Femur (tissue), 1 donor: Measurements from ENCODE around the gene TRDMT1.

Experiments used
- DNase-seq: peaks from one replicate; pipeline ENCODE4 v3.0.0-alpha.2; 2017

The TRDMT1 gene, protein sequence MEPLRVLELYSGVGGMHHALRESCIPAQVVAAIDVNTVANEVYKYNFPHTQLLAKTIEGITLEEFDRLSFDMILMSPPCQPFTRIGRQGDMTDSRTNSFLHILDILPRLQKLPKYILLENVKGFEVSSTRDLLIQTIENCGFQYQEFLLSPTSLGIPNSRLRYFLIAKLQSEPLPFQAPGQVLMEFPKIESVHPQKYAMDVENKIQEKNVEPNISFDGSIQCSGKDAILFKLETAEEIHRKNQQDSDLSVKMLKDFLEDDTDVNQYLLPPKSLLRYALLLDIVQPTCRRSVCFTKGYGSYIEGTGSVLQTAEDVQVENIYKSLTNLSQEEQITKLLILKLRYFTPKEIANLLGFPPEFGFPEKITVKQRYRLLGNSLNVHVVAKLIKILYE

DNA sequence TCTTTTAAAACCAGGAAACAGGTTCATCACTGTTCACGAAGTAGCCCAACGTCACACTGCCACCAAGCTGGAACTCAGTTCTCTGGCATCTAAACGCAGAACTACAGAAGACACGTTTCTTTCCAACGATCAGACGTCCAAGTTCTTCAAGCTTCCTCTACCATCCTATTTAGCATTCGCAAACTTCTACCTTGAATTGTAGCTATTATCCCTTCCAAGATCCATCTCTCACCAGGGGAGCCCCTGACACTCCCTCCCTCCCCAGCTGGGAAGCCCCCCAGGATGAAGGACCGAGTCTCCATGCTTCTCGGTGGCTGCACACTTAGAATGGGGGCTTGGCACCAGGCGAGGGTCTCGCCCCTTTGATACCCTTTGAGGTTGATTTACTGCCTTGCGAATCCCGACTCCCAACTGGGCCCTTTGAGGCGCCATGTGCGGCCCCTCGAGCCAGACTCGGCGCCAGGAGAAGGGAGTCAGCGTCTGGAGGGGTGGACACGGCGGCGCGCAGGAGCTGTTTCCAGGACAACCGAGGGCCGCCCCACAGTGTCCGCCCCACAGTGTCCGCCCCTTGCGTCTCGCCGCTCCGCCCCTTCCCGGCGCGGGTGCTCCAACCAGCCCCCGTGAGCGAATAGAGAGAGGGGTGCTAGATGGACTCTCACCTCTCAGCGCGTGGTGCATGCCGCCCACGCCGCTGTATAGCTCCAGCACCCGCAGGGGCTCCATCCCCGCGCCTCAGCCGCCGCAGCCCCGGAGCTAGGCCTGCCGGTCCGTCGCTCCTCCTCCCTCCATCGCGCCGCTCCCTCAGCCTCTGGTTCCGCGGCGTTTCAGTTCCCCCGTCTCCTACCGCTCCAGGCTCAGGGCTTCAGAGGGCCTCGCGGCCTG, at the start of gene TRDMT1:
Gene TRDMT1 (minus strand): TSS at position 761 of the 882 bp plus-strand sequence. CDS start 38 bp downstream, at position 723.
- peak; percentile 94 for DNase-seq

DNA sequence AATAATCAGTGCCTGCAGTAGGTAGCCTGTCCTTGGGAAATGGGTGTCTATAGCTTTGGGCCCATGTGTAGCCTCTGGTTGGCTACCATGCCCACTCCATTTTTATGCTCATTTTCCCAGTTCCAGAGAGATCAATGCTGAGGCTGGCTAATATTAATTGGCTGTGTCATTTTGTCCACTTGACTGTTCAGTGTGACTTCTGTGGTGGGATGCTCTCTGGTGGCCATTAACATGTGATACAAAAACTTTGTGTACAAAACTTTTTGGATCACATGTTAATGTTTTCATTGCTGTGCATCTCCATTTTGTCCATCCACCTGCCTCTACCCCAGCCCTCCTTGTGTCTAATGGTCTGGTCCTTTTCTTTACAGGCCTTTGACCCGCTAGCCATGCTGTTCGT, 49.3 kb upstream of the TRDMT1 start:
- DNase-seq, result no peak

DNA sequence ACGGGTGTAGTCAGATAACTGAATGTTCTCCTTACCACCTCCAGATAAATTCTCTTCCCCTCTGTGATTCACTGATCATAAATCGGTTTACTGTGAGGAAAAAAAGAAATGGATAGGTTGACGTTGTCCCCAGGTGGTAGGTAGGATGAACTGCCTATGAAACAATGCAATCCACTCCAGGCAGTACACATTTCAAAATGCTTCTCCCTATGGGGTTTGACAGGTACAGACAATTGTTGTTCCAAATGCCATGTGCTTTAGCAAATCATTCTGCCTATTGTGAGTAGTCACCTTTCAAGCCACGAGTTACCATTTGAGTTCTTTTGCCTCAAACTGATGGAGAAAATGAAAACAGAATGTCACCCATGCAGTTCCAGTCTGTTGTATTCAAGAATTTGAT, 48.3 kb upstream of the TRDMT1 start:
- no peak for DNase-seq

DNA sequence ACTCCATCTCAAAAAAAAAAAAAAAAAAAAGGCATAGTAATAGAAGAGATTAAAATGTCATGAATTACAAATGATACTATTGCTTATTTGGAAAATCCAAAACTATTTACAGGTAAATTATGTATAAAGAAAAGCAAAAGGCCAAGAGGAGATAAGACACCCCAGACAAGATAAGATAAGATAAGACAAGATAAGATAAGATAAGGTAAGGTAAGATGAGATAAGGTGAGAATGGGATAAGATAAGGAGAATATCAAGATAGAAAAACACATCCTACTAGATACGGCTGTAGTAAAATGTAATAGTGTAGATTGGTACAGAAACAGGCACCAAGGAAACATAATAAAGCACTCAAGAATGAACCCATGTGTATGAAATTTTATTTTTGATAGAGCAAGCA, 47.5 kb upstream of the TRDMT1 start:
- DNase-seq, result no peak

DNA sequence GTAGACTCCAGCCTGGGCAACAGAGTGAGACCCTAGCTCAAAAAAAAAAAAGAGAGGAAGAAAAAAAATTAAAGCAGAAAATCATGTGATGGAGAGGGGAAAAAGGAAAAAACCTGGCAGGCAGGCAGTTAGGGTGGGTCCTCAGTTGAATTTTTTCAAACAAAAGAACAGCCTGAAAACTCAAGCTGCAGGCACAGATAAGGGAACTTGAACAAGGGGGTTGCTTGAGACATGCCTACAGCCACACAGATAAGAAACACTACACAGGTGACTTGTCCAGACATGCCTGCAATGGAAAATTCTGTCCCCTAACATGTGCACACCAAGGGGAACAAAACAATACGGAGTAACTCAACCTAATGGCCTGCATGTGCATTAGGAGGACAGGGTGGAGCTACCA, 45.7 kb upstream of the TRDMT1 start:
- DNase-seq, result no peak

DNA sequence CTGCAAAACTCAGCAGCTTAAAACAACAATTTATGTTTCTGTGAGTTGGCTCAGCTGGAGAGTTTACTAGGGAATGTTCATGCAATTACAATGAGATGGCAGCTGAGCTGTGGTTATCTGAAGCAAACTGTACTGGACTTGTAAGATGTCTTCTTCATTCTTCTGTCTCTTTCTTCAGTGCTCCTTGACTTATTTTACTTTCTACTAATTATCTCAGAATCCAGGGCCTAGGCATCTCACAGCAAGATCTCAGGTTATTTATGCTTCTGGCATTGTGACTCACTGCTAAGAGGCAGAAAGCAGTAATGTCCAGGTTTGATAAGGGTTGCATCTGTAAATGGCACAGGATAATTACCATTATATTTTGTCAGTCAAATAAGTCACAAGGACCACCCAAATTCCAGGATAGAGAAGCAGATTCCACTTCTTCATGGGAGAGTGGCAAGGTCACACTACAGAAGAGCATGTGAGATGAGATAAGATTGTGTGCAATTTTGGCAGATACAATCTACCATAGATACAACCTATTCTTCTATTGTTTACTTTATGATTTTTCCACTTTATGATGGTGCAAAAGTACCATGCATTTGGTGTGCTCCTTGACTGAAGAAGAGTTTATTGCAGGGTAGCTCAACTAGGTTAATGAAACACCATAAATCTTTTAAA, 43.4 kb upstream of the TRDMT1 start:
- no peak for DNase-seq

DNA sequence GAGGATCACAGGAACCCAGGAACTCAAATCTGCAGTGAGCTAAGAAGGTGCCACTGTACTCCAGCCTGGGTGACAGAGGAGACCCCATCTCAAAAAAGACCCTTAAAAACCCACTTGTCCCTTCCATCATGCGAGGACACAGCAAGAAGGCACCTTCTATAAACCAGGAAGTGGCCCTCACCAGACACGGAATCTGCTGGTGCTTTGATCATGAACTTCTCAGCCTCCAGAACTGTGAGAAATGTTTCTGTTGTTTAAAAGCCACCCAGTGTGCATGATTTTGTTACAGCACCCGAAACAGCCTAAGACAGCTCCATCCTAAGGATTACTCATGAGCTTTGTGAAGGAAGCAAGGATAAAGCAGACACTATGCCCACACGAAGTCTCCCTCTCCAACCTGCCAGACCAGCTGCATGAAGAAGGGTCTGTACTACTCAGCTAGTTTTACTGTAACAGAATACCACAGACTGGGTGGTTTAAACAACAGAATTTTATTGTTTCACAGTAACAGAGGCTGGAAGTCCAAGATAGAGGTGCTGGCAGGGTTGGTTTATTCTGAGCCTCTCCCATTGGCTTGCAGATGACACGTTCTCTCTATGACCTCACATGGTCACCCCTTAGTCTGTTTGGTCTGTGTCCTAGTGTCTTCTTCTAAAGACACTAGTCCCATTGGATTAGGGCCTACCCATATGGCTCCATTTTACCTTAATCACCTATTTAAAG, 40.3 kb upstream of the TRDMT1 start:
- DNase-seq, result no peak

DNA sequence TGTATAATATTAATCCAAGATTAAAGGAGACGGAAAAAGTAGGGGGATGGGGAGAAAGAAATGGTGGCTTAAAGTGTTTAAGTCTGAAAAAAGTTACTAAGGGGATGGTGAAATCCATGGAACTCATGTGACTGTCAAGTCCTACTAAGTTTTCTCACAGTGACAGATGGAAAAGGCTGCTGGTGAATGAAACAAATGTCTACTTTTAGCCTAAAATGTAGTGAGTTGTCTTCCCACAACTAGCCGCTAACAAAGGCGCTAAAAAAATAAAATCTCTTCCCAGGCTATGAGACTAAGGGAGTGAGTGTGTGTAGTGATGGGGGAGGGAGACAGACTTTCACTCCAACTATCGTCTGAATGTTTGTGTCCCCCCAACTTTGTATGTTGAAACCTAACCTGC, 39.1 kb upstream of the TRDMT1 start:
- DNase-seq, result no peak

DNA sequence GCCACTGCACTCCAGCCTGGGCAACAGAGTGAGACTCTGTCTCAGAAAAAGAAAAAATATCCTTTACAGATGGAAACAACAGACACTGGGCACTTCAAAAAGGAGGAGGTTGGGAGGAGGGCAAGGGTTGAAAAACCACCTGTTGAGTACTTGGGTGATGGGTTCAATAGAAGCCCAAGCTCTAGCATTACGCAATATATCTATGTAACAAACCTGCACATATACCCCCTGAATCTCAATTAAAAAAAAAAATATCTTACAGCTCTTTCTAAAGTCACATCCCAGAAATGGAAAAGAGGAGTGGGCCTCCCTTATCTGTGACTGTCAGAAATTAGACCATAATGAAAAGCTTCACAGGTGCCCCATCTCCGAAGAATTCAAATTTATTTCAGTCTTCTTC, 38.6 kb upstream of the TRDMT1 start:
- no peak for DNase-seq

DNA sequence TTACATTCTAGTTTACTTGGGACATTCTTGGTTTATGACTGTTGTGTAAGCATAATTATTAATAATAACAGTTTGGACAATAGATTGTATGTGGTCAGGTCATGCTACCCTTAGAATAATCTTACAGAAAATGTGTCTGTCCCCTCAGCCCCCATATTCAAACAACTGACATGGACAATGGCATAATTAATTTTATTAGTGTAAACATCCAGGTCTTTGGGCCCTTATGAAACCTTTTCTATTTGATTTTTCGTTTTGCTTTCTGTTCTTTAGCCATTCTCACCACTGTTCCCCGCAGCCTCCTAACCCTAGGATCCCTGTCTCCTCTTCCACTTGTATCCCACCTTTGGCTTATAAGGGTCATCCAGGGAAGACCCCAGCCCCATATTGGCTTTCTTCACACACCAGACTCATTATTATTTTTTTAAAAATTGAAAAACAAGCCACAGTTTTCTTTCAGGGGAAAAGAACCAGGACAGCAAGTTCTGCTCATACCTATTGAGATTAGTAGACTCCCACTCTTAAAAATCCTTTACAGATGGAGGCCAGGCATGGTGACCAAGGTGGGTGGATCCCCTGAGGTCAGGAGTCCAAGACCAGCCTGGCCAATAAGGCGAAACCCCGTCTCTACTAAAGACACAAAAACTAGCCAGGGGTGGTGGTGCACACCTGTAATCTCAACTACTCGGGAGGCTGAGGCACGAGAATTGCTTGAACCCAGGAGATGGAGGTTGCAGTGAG, 38.0 kb upstream of the TRDMT1 start:
- DNase-seq, result no peak

DNA sequence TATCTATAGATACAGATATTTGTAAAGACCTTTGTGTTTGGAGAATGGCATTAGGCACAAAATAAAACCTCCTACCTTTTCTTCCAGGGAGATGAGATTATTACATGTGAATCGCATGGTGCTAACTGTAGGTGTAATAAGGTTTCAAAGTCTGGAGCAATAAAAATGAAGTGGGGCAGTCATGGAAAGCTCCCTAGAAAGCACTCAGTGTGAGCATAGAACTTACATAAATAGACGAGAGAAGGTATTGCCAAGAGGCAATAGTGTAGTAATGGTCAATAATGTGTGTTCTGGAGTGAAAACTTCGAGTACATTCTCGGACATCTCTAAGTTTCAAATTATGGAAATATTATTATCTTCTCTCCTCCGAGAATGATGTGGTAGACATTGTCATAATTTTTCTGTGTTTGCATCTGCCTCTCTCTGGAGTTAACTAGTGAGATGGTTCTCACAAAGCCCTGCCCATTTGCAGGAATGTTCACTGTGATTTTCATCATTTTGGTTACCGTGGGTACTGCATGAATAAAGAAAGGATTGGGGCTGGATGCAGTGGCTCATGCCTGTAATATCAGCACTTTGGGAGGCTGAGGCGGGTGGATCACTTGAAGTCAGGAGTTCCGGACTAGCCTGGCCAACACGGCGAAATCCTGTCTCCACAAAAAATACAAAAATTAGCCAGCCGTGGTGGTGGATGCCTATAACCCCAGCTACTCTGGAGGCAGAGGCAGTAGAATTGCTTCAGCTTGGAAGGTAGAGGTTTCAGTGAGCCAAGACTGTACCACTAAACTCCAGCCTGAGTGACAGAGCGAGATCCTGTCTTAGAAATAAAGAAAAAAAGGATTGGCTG, 37.2 kb upstream of the TRDMT1 start:
- peak; percentile 55 for DNase-seq

DNA sequence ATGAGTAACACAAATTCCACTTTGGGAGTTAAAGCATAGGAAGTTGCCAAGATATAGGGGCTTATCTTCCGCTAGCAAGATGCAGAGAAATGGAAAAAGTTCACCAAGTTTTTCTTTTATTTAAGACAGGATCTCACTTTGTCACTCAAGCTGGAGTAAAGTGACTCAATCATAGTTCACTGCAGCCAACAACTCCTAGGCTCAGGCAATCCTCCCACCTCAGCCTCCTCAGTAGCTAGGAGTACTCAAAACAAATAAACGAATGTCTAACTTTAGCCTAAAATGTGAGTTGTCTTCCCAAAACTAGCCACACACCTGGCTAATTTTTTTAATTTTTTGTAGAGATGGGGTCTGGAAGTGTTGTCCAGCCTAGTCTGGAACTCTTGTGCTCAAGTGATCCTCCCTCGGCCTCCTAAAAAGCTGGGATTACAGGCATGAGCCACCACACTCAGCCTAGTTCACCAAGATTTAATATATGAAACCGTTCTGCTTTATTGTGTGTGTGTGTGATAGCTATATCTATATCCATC, 36.5 kb upstream of the TRDMT1 start:
- no peak for DNase-seq

DNA sequence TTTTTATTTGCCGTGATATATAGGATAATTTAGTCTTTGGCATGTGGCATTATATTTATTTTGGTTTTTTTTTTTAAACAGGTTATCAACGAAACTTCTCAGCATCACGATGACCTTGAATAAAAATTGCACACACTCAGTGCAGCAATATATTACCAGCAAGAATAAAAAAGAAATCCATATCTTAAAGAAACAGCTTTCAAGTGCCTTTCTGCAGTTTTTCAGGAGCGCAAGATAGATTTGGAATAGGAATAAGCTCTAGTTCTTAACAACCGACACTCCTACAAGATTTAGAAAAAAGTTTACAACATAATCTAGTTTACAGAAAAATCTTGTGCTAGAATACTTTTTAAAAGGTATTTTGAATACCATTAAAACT, 35.7 kb upstream of the TRDMT1 start:
- DNase-seq, result no peak

DNA sequence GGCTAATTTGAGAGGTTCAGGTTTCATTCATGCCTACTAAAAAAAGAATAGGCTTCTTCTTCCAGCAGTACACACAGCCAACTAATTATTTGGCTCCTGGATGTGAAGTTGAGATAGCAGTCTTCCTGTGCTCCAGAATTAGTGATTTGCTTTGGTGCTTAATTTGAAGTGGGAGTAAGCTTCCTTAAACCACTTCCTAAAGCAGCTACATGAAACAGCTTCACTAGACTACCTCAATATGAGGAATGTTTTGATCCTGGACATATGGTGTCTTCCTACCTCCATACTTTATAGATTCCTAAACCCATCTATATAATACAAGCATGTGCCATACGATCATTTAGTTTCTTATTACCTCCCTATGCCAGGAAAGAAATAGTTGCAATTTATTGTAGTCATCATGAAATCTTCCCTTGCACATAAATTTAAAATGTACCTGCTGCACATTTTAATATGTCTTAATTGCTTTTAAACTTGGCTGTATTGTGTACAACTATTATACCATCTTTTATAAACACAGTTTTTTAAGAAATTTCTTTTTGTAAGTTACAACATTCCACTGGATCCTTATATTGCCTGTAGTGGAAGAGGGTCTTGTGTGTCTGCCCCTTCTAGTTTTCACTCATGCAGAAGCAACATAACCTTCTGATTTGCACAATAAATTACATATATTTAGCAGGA, 35.1 kb upstream of the TRDMT1 start:
- no peak for DNase-seq

DNA sequence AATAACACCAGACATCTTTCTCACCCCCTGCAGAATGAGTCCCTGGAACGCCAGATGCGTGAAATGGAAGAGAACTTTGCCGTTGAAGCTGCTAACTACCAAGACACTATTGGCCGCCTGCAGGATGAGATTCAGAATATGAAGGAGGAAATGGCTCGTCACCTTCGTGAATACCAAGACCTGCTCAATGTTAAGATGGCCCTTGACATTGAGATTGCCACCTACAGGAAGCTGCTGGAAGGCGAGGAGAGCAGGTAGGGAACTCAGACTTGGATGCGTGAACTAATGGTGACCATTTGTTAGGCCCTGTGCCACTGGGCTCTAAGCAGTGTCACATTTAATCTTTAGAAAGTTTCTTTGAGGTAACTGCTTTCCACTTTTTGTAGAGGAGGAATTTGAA, 33.7 kb upstream of the TRDMT1 start:
- DNase-seq, result no peak

DNA sequence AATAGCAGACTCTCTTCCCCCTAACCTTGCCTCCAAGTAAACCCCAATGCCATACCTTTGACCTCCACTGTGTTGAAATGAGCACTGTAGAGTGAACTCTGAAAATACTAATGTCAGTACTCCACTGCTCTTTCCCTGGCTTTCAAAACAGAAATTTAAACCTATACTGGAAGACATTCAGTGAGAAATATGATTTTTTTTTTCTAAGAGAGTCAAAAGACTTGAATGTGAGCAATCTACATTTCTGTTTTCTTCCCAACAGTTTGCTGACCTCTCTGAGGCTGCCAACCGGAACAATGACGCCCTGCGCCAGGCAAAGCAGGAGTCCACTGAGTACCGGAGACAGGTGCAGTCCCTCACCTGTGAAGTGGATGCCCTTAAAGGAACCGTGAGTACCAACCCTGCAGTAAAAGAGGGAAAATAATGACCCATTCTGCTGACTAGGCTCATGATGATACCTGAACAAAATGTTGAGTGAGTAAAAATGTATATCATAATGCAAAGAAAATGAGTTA, 33.0 kb upstream of the TRDMT1 start:
- no peak for DNase-seq

DNA sequence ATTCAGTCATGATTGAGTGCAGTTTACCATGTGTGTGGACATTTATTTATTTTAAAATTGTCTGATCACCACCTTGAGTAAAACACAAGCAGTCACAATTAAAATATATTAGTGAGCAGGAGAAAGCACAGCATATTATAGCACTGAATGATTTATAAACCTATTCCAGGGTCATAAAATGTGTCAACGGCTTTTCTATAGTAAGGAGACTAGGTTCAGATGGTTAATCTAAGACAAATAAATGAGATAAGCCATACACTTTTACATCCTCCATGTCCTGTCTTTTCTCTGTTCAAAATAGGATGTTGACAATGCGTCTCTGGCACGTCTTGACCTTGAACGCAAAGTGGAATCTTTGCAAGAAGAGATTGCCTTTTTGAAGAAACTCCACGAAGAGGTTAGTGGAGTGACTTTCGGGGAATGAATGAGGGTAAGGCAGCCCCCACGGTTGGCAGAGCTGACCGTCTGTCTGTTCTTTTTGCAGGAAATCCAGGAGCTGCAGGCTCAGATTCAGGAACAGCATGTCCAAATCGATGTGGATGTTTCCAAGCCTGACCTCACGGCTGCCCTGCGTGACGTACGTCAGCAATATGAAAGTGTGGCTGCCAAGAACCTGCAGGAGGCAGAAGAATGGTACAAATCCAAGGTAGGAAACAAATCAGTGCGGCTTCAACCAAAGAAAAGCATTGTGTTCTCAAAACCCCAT, 32.0 kb upstream of the TRDMT1 start:
- DNase-seq, result no peak

DNA sequence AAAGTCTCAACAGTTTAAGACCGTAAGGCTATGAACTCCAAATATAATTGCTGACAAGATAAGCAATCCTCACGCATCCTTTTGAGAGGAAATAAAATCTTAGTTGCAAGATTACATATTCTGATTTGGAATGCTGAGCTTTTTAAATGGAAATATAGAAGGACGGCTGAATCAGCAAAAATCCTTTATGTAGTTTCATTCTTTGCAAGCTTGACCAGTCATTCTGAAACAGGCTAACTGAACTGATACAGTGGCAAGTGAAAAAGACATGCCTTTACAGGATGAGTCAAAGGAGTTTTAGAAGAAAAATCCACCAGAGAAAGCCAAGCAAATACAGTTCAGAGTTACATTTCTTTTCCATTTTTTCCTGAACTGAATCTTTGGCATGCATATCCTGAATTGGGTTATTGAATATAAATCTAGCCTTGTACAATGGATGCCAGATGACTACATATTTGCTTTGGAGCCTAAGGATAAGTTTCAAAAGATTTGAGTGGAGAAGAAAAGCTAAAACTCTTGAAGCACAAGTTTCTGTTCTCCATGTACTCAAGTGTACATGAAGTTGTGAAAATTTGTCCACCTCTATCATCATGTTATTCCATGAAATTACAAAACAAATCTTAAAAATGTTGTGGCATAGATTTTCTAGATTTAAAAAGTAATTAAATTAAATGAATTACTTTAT, 30.9 kb upstream of the TRDMT1 start:
- DNase-seq, result no peak

DNA sequence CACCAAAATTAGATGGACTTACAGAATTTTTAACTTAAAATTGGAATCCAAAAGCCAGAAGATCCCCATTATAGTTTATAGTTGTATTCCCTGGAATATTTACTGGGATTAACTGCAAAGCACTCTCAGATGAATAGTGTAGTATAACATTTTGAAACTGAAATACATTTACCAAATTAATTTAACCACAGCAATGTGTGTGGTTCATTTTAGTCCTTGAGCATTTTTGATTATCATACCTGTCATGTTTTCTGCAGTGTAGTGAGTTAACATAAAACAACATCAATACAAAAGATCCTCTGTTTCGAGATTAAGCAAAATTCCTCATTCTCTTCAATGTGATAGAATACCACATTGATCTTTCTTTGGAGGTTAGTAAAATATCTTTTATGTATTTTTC, 30.3 kb upstream of the TRDMT1 start:
- no peak for DNase-seq
